ENCODE measurements around the gene SHROOM2. TPM values are rescaled to one million over a fixed set of nuclear protein-coding genes. Genes with fewer than 3 reads are reported as not detected.

The SHROOM2 gene
- total RNA-seq, 1 experiment from 2014 or later: 13.9 TPM

- Histone ChIP-seq H3T11ph (ENCODE audit: low read length) (no peak overlapping the region), H4K8ac (replicated peaks; ENCODE audit: insufficient read length, low read depth, low read length) (no peak overlapping the region), H3K27me3 (ENCODE audit: insufficient read depth, low read length) (no peaks in the 10 kb centered on the region), H2BK20ac (ENCODE audit: low read depth, low read length, poor library complexity, severe bottlenecking) (no peak overlapping the region), H3K4ac (ENCODE audit: low read depth, low read length) (no peak overlapping the region), H4K20me1 (ENCODE audit: control insufficient read depth, insufficient read depth, insufficient read length) (no peaks in the 10 kb centered on the region), H3K4me2 (ENCODE audit: insufficient read depth, insufficient read length, low read length) (no peak overlapping the region), H3K4me1 (ENCODE audit: insufficient read depth, low read length) (peaks cover 18% of the 10 kb centered on the region), H4K91ac (ENCODE audit: insufficient read length, low read depth, low read length) (no peak overlapping the region), H2BK12ac (ENCODE audit: insufficient read length, low read depth, low read length) (no peak overlapping the region), H2AK5ac (ENCODE audit: insufficient read length, low read length) (no peak overlapping the region), H3K18ac (ENCODE audit: insufficient read length, low read depth, low read length) (no peak overlapping the region), H3K14ac (ENCODE audit: insufficient read depth, low read length) (no peak overlapping the region), H3K23ac (ENCODE audit: insufficient read length, low read depth, low read length) (no peak overlapping the region), H3K79me2 (ENCODE audit: insufficient read depth, low read length) (no peaks in the 10 kb centered on the region; the same call in 1 of the 2 replicates), H3K23me2 (ENCODE audit: insufficient read length, low read depth, low read length, poor library complexity, severe bottlenecking) (peaks cover 2% of the 10 kb centered on the region), H2BK5ac (ENCODE audit: insufficient read length, low read length) (no peak overlapping the region), H3K56ac (ENCODE audit: insufficient read length, low read depth, low read length) (no peak overlapping the region), H4K5ac (ENCODE audit: insufficient read length, low read depth, low read length) (no peak overlapping the region), H3K9ac (ENCODE audit: extremely low read depth, insufficient read length, low read length) (no peak overlapping the region), H3K27ac (ENCODE audit: insufficient read length, low read depth, low read length) (no peak overlapping the region), H2BK120ac (ENCODE audit: low read depth, low read length, poor library complexity, severe bottlenecking) (no peak overlapping the region), H2AFZ (ENCODE audit: low read length) (no peak overlapping the region), H3K79me1 (ENCODE audit: insufficient read depth, low read depth, low read length, poor library complexity, severe bottlenecking) (peaks cover 3% of the 10 kb centered on the region), H2BK15ac (ENCODE audit: low read depth, low read length) (no peak overlapping the region), H3K9me3 (ENCODE audit: control insufficient read depth, low read depth, low read length) (no peaks in the 10 kb centered on the region)
- H3K4me1 Mint-ChIP-seq: peaks cover 33 to 43% of the 10 kb centered on the region in 2 experiments
- DNase-seq: no peak
- WGBS (ENCODE audit: extremely low coverage, insufficient read length, low lambda C conversion rate): no CpG with 5 or more reads among the region's 9 CpGs
- H3K9me3 Mint-ChIP-seq: peaks cover 29 to 56% of the 10 kb centered on the region in 2 experiments
- H3K4me3 Mint-ChIP-seq: no peak overlapping the region
- peak overlapping the region in 2 of 3 experiments; percentile 37 to 40; a peak in 4 of 7 replicates for H3K27ac Mint-ChIP-seq
- TF ChIP-seq, protein P1, sequence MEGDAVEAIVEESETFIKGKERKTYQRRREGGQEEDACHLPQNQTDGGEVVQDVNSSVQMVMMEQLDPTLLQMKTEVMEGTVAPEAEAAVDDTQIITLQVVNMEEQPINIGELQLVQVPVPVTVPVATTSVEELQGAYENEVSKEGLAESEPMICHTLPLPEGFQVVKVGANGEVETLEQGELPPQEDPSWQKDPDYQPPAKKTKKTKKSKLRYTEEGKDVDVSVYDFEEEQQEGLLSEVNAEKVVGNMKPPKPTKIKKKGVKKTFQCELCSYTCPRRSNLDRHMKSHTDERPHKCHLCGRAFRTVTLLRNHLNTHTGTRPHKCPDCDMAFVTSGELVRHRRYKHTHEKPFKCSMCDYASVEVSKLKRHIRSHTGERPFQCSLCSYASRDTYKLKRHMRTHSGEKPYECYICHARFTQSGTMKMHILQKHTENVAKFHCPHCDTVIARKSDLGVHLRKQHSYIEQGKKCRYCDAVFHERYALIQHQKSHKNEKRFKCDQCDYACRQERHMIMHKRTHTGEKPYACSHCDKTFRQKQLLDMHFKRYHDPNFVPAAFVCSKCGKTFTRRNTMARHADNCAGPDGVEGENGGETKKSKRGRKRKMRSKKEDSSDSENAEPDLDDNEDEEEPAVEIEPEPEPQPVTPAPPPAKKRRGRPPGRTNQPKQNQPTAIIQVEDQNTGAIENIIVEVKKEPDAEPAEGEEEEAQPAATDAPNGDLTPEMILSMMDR (conservative IDR thresholded peaks at IDR 0.05): no peak
- H3K36me3 Mint-ChIP-seq (ENCODE audit: insufficient read depth in 1 of 3, low read depth in 3 of 3): peaks cover 6 to 14% (median 6%) of the 10 kb centered on the region in 3 experiments
- no peaks in the 10 kb centered on the region; the same call in 1 of the 2 replicates for H3K27me3 Mint-ChIP-seq (ENCODE audit: low read depth)
Measured at GRCh38 chrX:9856588-9856987, 70.4 kb downstream of the SHROOM2 start.
